RPMI7951 (cell line): ENCODE measurements around the gene DCPS. TPM values are rescaled to one million over a fixed set of nuclear protein-coding genes. Genes with fewer than 3 reads are reported as not detected.

ENCODE experiments used
- DNase-seq: peaks from one replicate; pipeline ENCODE4 v3.0.0-alpha.2; 2012; ENCODE audit warnings: low read depth
- total RNA-seq: library from RNA; depleted of rRNA; stranded (reverse); fragments of >200 nt; shearing (Covaris generic); gene quantifications from 2 replicates; pipeline ENCODE4 v1.2.3, GENCODE V29; 2014

DCPS gene
- total RNA-seq, 1 experiment from 2014 or later = 41.7 TPM

DNA sequence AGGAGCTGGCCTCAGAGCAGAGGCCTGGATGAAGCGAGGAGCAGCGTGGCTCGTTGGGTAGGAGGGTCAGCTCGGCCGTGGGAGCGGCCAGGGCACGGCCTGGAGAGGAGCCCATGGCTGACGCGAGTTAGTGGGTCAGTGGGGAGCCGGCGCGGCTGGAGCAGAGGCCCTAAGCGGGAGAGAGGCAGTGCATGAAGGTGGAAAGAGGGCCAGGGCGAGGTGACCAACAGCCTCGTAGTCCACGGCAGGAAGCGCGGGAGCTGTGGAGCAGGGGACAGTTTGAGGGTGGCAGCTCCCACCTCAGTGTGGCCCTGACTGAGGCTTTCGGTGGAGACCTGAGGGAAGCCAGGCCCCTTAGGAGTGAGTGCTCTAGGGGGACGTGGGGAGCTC, 24.1 kb downstream of the DCPS start:
- no peak for DNase-seq

DNA sequence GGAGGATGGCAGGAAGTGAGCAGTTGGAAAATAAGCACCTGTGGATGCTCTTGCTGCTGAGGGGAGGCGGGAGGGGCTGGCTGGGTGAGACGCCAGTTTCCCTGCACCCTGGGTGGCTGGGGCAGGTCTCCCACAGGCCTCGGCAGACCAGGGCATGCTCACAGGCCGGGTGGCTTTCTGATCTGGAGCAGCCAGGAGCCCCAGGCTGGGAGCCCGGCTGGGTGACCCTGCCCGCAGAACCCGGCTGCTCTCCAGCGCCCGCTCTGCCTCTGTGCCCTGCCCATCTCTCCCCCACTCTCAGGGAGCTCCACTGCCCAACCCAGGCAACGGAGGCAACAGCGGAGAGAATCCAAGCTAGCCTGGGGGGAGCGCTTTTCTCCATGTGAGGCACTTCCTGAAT, 24.6 kb downstream of the DCPS start:
- no peak for DNase-seq

DNA sequence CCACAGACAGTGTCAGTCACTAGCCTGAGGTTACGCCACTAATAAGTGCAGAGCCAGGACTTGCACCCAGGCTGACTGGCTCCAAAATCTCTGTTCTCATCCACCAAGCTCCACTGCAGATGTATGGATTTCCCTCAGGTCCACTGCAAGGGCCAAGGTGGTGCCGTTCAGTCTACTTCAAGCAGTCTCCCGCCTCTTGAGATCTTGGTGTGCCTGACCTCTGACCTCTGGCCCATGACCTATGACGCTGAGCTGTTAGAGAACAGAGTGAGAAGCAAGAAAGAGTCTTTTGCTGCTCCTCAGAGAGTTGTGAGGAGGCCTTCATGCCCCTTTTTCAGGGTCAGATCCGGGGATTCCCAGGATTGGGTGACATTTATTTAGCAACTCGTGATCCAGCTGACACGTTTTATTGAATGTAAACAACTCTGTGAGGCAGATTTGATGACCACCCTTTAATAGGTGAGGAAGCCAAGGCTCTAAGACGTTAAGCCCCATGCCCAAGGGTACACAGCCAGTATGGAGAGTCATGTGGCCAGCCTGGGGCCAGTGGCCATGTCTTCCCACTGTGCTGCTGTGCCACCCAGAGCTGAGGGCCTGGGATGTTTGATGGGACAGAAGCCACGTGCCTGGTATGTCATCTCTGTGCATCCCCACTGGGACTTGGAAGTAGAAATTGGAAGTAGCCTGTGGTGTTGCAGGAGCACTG, 25.2 kb downstream of the DCPS start:
- DNase-seq = no peak

DNA sequence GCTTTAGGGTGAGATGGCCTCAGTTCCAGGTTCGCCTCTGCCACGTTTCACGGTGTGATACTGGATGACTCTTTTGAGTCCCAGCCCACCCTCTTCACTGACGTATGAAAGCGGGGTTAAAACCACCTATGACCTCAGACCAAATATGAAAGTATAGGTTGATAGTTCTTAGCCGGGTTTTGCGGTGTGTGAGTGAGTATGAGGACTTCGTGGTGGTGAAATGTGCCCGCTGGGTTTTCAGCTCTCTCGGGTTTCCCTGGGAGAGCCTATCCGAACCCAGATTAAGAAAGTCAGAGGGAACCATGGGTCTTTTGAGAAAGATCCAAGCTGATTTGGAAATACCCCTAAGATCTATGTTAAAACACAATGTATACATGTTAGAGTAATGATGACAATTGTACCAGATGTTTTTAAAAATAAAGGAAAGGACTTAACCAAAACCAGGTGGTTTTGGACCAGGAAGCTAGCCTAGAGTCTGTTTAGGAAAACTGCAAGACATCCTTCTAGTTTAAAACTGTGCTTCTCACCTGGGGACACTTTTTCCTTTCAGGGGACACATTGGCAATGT, 25.9 kb downstream of the DCPS start:
- DNase-seq = no peak

DNA sequence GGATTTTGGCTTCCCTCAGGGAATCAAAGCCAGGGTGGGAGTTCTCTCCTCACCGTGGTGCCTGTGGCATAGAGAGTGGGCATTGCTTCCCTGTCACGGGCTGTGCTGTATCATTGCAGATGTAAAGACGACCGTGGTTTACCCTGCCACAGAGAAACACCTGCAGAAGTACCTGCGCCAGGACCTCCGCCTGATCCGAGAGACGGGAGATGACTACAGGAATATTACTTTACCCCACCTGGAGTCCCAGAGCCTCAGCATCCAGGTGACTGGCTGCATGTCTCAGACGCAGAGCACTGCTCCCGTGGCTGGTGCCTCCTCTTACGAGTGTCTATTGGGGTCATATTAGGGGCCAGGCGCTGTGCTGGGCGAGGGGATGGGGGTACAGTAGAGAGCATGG, 27.4 kb downstream of the DCPS start:
- no peak for DNase-seq

DNA sequence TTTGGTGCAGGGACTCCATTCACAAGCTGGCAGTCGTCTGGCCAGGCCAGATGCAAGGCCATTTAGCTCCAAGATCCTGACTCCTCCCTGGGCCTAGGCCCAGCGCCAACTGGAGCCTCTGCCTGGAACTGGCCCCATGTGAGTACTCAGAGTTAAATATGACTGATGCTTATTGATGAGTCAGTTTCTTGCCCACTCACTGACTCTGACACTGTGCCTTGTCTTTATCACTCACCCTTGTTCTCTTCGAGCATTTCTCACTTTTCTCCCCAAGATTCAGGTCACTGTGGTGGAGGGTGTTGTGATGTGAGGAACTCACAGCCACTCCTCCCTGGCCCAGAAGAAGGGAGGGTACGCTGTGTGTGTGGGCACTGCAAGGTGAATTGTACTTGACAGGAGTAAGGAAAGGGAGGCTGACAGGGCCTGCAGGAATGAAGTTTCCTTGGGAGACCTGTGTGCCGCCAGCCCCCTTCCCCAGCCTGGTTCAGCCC, 28.4 kb downstream of the DCPS start:
- peak; percentile 95 for DNase-seq

DNA sequence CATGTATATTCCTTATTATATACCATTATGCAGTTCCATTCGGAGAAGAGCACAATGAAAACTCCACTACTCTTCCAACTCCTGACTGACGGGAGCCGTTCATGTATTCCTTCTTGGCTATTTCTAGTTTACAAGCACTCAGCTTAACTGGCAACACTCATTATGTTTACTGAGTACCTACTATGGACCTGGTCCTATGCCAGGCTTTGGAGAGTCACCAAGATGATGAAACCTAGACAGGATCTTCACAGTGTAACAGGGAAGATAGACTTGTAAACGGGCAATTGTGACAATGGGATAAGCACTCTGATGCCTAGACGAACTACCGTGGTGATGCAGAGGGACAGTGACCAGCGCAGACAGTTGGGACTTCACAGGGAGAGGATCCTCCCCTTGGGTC, 29.3 kb downstream of the DCPS start:
- no peak for DNase-seq

DNA sequence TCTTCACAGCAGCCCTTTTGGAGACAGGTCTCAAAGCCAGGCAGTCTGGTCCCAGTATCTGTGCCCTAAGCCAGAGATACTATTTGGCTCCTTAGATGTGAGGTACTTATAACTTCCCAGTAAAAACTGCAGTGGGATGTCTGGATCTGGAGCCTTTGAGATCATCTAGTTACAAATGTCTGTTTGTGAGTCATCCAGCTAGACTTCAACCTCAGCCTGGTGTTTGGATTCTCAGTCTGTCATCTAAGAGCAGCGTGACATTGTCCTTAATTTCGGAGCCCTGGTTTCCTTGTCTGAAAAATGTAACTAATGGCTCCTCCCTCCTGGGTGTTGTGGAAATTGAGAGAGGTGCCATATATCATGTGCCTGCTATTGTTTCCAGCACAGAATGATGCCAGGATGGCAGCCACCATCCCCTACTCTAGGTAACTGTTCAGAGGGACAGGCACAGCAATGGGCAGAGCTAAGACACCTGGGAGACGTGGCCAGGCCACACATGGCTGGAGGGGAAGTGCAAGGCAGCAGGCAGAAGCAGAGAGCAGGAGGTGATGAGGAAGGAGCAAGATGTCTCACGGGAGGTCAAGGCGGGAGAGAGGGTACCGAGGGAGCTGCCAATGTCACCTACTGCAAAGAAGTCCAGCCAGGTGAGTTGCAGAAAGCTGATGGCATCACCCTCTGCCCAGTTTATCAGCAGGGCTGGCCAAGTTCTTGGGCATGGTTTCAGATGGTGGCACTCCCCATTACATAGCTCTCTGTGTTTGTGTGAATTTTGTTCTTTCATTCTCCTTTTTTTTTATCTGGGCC, 31.0 kb downstream of the DCPS start:
- DNase-seq = peak; percentile 83

DNA sequence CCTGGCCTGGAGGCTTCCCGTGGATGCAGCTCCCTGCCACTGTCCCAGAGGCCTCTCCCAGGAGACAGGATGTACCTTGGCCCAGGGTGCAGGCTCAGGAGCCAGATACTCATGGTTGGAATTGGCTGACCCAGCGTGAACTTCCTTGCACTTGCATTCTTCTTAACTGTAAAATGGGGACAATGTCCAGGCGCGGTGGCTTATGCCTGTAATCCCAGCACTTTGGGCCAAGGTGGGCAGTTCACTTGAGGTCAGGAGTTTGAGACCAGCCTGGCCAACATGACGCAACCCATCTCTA, 31.6 kb downstream of the DCPS start:
- DNase-seq = no peak

DNA sequence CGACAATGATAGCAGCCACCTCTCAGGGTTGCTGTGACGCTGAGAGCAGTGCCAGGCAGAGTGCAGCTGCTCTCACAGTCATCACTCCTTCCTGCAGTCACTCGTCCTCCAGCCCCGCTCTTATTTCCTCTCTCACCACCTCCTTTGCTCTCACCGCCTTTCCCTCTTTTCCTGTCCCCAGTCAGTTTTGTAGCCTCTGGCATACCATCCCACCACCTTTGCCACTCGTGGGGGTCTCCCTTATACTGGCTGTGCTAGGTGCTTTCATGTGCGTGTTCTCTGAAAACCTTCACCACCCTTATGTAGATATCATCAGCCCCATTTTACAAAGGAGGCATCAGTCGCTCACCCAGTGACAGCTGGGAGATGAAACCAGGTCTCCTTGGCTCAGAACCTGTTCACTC, 32.3 kb downstream of the DCPS start:
- no peak for DNase-seq

DNA sequence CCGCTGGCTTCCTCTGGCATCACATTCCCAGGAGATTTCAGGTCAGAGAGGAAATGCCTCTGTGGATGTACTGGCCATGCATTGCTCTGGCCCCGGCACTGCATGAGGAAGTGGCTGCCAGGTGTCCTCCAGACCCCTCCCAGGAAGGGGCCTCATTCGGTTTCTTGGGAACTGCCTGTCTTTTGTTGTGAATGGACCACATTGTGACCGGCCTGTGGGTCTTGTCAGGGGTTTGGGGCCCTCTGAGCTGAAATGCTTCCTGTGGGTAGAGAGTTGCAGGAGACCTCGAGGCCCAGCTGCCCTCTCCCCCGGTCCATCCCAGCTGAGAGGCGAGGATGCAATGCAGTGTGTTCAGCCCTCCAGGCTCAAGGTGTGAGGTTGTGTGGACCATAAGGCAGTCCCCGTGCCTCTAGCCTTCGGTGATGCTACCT, 32.8 kb downstream of the DCPS start:
- no peak for DNase-seq

DNA sequence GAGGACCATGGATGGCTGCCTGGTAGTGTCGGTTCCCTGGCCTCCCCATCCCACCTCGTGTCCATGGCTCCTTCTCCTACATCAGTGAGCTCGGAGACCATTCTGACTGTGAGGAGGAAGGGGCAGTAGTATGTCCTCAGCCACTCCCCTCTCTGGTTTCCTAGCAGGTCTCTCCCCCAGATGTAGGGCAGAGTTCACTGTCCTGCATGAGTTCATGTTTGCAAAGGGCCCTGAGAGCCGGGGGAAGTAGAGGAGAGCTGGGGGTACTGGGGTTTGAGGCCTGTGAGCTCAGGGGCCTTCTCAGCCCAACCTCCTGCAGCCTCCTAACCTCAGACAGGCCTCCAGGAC, 33.2 kb downstream of the DCPS start:
- DNase-seq = no peak

DNA sequence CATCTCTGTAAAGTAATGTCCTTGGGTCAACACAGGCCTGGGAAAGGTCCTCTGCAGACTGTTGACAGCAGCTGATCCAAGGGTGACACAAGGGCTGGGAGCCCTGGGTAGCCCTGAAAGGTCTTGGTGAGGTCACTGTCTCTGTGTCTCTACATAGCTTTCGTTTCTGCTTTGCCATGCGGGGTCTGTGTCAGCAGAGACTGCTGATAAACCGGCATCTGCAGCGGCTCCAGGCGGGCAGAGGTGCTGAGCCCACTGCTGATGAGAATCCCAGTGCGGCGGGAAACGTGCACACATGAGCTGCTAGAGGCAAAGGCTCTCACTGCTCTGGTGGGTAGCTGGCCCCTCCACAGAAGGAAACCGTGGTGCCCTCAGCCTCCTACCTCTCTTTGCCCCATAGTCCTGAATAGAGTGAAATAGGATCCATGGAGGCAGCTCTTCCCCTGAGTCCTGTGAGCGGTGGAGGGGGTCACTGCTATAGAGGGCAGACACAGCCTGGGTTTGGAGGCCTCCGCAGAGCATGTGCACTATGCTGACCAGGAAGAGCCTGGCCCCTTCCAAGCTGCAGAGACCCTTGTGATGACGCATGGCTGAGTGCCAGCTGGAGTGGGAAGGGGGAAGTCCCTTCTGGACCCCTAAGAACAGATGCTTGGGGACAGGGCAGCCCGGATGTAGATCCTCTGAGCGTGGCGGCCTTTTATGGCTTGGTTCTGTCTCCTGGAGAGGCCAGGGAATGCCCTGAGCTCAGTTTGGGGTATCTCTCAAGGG, 33.8 kb downstream of the DCPS start:
- DNase-seq = no peak

DNA sequence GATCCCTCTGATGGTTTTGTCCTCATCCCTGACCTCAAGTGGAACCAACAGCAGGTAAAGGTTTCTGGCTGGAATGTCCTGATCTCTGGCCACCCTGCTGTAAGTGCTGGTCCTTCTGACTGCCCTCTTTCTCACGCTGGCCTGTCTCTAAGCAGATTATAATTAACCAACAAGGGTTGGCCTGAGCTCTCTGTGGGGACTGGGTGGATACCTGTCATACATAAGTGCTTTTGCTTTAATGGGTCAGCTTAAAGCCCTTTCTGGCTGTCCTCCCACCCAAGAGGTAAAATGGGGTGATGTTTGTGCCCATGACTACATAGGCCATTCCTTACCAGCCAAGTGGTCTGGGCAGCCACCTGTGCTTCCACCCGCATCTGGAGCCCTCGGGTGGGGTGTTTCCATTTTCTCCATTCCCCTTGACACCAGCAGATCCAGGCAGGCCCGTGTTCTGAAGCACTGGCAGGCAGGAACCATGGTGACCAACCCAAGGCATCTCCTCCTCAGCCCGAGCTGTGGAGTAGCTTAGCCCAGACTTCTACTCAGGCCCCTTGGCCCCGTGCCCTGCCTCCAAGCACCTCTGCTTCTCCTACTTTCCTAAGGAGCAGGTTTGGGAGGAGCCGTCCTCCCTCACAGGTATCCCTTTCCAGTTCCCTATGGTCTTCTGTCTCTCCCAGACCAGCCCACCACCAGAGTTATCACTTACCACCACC, 34.6 kb downstream of the DCPS start:
- DNase-seq = no peak

DNA sequence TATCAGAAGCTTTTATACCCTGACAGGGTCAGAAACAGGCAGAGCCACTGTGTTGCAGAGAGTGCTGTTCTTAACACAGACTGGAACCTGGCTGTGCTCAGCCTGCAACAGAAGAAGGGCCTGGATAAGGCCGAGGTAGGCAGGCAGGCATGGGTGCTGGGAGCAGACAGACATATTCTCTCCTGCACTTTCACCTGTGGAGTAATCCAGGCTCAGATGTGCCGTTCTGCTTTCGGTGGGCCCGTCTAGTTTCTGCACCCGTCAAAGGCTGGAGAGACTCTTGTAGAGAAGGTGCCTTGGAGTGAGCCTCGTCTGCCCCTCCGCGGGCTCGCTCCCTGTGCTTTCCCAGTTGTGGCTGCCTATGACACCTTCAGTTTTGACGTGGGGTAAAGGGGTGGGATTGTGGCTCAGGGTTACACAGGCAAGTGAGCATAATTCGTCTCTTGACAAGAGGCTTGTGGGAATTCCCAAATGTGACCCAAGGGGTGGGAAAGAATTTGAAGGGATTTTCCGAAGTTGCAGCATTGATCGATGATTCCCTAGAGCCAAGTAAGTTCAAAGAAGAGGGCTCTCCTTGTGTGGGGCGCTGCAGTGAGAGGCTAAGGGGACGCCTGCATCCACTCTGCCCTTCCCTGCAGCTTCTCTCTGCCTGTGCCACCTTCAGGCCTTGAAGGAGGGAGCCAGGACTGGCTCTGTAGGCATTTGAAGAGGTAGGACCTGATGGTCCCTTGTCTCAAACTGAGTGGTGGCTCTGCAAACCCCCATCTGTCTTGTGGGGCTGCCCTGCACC, 35.4 kb downstream of the DCPS start:
- DNase-seq = peak; percentile 65

DNA sequence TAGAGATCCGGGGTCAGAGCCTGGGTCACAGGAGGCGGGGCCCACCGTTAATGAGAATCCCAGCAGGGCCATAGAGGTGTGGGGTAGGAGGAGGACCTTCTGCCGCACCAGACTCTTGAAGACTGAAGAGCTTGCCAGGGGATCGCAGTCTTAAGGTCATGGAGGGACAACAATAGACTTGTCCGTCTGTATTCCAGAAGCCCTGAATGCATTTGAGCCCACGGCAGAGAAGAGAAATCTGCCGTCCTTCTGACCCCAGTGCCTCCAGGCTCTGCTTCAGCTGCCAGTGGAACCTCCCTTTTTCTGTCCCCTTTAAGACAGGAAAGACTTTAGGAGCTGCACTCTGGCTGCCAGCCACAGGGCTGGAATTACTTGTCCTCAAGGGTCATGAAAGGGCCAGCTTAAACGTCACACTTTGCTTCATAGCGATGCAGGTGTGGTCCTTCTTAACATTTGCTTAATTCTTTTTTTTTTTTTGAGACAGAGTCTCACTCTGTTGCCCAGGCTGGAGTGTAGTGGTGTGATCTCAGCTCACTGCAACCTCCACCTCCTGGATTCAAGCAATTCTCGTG, 36.1 kb downstream of the DCPS start:
- DNase-seq = peak; percentile 95

DNA sequence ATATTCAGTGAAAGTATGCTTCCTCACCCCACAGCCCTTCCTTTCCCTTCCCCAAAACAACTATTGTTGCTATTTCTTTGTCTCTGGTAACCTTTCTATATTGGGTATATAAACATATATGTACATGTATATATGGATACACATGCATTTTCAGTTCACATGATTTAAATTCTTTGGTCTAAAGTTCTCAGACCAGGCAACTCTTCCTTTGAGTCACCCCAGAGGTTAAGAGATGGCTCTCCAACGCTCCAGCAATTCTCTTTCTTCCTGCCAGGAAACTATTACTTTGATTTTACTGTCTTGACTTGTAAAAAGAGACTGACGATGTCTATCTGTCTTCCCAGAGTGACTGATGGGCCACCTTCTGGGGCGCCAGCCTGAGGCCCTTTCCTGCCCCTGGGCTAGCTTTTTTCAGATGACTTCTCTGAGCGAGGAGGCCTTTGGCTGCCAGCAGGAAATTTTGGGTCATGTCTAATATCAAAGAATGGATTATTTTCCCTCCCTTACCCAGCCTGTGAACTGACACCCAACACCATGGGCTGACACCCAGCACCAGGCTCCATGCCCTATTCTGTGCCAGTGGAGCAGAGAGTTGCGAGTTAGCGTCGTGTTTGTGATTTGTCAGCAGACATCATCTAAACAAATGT, 37.2 kb downstream of the DCPS start:
- DNase-seq = peak; percentile 59

DNA sequence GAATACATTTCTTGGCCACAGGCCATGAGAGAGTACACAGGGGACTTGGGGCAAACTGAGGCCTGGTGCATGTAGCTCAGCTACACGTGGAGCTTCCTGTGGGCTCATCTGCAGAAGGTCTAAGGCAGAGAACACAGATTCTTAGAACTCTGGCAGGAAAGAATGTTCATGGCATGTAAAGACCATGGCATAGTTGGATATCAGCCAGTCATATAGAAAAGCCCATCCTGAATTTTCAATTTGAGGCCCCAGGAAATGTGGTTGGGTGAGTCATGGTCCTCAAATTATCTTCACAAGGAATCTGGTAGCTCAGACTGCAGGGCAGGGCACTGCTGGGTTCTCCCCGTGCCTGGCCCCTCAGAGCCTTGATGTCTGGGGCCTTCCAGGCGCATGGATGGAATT, 37.9 kb downstream of the DCPS start:
- peak; percentile 99 for DNase-seq

DNA sequence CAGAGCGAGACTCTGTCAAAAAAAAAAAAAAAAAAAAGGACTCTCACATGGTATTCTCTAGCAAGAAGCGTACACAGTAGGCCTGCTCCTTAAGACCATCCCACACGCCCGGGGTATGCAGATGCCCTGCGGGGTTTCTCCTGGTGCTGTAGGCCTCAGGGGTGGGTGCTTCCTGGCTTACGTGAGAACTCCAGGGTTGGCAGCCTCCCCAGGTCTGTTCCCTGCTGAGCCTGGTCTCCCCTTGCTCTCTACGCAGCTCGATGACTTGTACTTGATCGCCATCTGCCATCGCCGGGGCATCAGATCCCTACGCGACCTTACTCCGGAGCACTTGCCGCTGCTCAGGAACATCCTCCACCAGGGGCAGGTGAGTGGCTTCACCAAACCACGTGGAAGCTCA, 39.2 kb downstream of the DCPS start:
- DNase-seq = no peak
